Stimulated activated CD4-positive, alpha-beta T cell treated with anti-CD3 and anti-CD28 coated beads, Interleukin-1b, Interleukin-23, amount 100 ng/mL, for 1 hour (primary cell): ENCODE data around the gene MYO7A.
A peak's percentile ranks its signal among the peaks of the same experiment; 100 is the strongest.

Experiments used
- DNase-seq, 2 donors: peaks; one replicate each; pipeline ENCODE4 v3.0.0-alpha.2; 2020; ENCODE audit warnings: low read depth in 2 of 2

The MYO7A gene

DNA sequence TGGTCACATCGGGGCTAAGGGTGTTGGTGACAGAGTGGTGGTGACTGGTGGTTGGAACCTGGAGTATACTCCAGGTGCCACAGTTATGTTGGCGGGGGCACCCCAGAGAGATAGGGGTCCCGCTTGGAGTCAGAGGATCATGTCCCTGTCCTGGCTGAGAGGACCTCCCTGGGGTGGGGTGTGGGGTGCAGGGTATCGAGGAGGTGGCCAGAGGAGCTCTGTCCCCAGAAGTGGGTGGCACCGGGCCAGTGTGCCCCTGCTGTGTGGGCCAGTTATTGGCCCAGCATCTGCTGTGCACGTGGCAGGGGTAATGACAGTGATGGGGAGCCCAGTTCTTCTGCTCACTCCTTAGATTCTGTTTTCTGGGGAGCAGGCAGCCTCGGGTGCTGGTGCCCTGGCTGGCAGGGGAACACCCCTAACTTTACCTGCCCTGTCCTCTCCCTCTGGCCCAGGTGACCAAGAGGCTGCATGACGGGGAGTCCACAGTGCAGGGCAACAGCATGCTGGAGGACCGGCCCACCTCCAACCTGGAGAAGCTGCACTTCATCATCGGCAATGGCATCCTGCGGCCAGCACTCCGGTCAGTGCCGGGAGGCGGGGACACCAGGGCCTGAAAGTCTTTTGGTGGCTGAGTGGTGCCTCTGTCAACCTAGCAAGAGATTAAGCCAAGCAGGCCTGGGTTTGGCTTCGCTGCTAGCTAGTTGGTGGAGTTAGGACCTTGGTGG is 56.3 kb downstream of the MYO7A start:
- no peak for DNase-seq

DNA sequence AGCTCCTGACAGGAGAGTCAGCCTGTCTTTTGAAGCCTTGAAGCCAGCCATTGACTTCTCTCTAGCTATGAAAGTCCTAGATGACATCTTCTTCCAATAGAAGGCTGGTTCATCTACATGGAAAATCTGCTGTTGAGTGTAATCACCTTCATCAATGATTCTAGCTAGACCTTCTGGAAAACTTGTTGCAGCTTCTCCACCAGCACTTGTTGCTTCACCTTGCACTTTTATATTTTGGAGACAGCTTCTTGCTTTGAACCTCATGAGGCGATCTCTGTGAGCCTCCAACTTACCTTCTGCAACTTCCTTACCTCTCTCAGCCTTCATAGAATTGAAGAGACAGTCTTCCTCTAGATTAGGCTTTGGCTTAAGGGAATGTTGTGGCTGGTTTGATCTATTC is 58.3 kb downstream of the MYO7A start:
- no peak for DNase-seq

- no peak for DNase-seq
Measured at GRCh38 chr11:77187111-77187750, 59.2 kb downstream of the MYO7A start.

GRCh38 chr11:77187776-77188632 is 60.0 kb downstream of the MYO7A start:
- DNase-seq, result peak in 1 of 2 donors; percentile 38

DNA sequence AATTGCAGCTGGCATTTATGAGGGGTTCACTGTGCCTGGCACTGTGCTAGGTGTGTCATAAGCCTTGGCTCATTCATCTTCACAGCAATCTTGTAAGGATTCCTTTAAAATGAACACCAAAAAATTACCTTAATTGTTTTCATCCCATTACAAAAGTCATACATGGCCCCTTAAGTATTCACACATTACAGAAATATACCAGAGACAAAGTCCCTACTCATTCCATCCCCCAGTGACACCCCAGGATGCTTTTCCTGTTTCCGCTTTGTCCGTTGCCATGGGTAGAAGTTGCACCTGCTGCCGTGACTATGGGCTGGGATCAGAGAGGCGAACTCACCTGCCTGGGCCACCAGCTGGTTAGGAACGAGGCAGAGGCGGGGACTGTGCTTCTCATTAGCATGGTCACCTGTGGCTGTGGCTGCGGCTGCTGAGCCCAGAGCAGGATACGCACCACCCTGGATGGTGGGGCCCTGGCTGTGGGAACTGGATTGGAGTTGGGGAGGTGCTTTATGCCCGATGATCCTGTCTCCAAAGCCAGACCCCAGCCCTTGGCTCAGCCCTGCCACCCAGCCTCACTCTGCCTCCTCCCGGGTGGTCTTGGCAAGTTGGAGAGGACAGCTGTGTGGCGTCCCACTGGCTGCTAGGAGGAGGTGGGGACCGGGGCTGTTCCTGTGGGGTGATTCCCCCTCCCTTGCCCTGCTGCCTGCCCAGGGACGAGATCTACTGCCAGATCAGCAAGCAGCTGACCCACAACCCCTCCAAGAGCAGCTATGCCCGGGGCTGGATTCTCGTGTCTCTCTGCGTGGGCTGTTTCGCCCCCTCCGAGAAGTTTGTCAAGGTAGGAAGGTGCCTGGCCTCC is 60.8 kb downstream of the MYO7A start:
- no peak for DNase-seq

GRCh38 chr11:77189588-77190210 is 61.7 kb downstream of the MYO7A start:
- no peak for DNase-seq

- no peak for DNase-seq
Measured at GRCh38 chr11:77190331-77191075, 62.5 kb downstream of the MYO7A start.

DNA sequence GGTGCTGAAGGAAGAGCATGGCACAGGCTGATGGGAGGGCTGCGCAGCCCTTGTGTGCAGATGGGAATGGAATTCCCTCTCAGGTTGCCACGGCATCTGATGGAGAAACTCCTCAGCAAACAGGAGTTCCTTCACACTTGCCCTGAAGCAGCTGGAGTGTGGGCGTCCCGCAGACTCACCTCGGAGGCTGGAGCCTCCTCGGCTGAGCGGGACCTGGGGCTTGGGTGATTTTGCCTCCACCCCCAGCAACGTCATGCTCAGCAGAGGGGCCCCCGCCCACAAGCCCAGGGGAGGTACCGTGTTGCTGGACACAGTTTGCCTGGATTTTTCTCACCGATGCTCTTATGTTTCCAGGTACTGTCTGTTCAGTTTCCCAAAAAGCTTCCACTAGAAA is 63.4 kb downstream of the MYO7A start:
- DNase-seq, result no peak

DNA sequence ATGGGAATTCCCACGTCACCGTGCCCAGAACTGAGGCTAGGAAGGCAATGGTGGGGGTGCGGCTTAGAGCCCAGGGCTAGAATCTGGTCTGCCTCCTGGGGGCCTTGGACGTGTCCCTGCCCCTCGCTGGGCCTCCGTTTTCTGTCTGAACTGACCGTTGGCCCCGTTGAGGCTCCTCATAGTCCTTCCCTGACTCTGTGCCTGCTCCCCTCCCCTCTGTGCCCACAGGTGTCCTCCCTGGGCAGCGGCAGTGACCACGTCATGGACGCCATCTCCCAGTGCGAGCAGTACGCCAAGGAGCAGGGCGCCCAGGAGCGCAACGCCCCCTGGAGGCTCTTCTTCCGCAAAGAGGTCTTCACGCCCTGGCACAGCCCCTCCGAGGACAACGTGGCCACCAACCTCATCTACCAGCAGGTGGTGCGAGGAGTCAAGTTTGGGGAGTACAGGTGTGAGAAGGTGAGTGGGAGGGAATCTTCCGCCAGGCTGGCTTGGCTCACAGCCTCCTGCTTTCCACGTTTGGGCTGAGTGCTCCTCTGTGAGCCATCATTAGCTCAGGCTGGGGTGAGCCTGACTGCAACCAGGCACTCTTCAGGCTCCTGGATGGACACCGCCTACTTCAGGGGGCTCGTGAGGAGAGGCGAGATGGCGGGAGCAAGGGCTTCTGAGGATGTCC is 63.9 kb downstream of the MYO7A start:
- DNase-seq, result peak in 1 of 2 donors; percentile 13

DNA sequence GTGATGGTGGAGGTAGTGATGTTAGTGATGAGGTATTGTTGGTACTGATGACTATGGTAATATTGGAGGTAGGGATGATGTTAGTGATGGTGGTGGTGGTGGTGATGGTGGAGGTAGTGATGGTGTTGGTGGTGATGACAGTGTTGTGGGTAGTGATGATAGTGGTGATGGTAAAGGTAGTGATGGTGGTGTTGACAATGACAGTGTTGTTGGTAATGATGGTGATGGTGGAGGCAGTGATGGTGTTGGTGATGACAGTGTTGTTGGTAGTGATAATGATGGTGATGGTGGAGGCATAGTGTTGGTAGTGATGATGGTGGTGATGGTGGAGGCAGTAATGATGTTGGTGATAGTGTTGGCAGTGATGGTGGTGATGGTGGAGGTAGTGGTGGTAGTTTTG is 65.1 kb downstream of the MYO7A start:
- no peak for DNase-seq

- DNase-seq, result no peak
Measured at GRCh38 chr11:77193911-77194830, 66.1 kb downstream of the MYO7A start.

DNA sequence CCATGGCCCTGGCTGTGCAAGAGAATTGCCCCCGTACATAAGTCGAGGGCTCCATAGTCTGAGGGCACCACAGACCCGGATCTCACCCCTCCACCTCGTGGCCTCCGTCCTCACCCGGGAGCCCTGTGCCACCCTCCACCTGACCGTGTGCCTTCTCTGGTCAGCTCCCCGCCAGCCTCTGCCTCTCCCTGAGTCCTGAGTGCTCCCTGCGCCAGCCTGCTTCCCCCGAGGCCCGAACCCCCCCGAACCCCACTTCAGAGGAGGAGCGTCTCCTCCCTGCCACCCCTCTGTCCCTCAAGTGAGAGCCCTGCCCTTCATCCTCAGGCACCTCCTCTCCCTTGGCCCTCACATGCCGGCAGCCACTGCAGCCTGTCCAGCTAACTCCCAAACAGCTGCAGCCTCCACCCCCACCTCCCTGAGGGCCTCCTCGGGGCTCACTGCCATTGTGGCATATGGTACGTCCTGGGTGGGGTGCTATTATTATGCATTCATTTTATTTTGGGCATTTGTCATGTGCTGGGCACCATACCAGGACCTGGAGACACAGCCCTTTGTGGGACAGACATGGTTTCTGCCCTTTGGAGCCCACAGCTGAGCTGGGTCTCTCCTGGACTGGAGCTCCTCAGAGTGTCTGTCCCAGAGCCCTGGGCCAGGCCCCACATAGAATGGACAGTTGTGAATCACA is 67.2 kb downstream of the MYO7A start:
- DNase-seq, result no peak

DNA sequence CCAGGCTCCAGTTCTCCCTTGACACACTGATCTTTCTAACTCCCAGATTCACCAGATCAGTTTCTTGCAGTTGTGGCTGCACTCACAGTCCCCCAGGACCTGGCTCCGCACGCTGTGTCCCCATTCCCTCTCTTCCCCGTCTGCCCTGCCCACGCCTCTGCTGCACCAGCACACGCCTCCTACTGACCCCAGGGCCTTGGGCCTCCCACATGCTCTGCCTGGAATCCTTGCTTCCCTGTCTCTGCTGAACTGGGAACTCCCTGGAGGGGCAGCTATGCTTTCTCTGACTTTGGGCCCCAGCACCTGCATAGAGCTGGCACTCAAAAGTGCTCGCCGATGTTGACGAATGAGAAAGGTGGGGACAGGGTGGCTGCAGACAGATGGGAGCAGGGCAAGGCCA is 68.9 kb downstream of the MYO7A start:
- DNase-seq, result no peak

- no peak for DNase-seq
Measured at GRCh38 chr11:77197626-77198320, 69.7 kb downstream of the MYO7A start.

- no peak for DNase-seq
Measured at GRCh38 chr11:77198440-77198849, 70.4 kb downstream of the MYO7A start.

DNA sequence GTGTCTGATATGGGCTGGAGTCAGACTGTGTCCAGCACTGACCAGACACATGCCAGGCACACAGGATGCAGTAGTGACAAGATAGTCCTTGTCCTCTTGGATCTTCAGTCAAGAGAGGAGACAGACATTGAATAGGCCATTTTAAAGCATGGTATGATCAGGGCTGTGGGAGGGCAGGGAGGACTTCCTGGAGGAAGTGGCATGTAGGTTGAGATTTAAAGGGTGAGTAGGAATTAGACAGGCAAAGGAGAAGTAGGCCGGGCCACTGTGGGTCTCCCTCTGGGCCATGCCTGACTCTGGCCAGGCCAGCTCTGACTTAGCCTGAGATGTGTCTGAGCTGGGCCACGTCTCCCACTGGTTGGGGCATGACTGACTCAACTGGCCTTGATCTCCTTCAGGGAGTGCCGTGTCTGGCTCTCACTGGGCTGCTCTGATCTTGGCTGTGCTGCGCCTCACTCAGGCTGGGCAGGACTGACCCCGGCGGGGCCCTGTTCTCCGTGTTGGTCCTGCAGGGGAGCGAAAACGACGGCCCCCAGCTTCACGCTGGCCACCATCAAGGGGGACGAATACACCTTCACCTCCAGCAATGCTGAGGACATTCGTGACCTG is 71.2 kb downstream of the MYO7A start:
- no peak for DNase-seq
